ENCODE data around the gene NFIL3. TPM values are rescaled to one million over a fixed set of nuclear protein-coding genes. Genes with fewer than 3 reads are reported as not detected.

NFIL3 gene
- polyA plus RNA-seq, 1 of the 3 experiments (the other 2 are of a cell fraction): 9.3 TPM

- ChIA-PET POLR2A (interaction anchor here (0.6 to 0.7 kb wide), 2 partner anchors 941 to 1375 kb away, joined by 3 to 4 read pairs; no protein-coding TSS in a partner anchor), CTCF (interaction anchor here (0.6 kb wide), 1 partner anchor 876 kb away, joined by 3 read pairs; no protein-coding TSS in a partner anchor)
- no peaks in the 10 kb centered on the region for H3F3A ChIP-seq (replicated peaks; ENCODE audit: insufficient read depth)
- H3K4me2 ChIP-seq: peak overlapping the region; percentile 89
- no peak for DNase-seq
- peaks cover 42% of the 10 kb centered on the region for H3K79me2 ChIP-seq (ENCODE audit: insufficient read depth)
- H3K27ac ChIP-seq (ENCODE audit: low read depth in 2 of 2, low read length in 1 of 2): peak overlapping the region in 1 of 2 experiments; percentile 40; a peak in 3 of 4 replicates
- no peaks in the 10 kb centered on the region for H3K9me2 ChIP-seq
- peak overlapping the region; percentile 70 to 87 for H3K4me3 ChIP-seq (ENCODE audit: low read depth in 2 of 2, low read length in 1 of 2)
- no peaks in the 10 kb centered on the region for H3K27me3 ChIP-seq (ENCODE audit: insufficient read depth)
- H2AFZ ChIP-seq (ENCODE audit: low read depth): peak overlapping the region; percentile 99
- H3K9me3 ChIP-seq: no peaks in the 10 kb centered on the region
- WGBS (ENCODE audit: low lambda C conversion rate): 36% methylated on average over 10 of the region's 10 CpGs
- peak overlapping the region; percentile 86 for H3K9ac ChIP-seq
- H3K36me3 ChIP-seq (replicated peaks in 1 of 2; ENCODE audit: control insufficient read depth in 1 of 2, insufficient read depth in 2 of 2, low read length in 1 of 2): peaks cover 0 to 10% of the 10 kb centered on the region in 2 experiments
- no peaks in the 10 kb centered on the region for H4K20me1 ChIP-seq (ENCODE audit: insufficient read depth)
- TF ChIP-seq GATA2 (CRISPR knock-in tag; IDR thresholded peaks at IDR 0.05) (no peak), EZH2phosphoT487 (IDR thresholded peaks at IDR 0.05; ENCODE audit: borderline replicate concordance, low read depth) (no peak), RXRA (IDR thresholded peaks at IDR 0.05; ENCODE audit: borderline replicate concordance, low read depth) (no peak), RAD21 (IDR thresholded peaks at IDR 0.05; ENCODE audit: low read length) (no peak), FOXJ3 (CRISPR knock-in tag; IDR thresholded peaks at IDR 0.05) (no peak), ELF1 (IDR thresholded peaks at IDR 0.05) (no peak), POLR2AphosphoS5 (IDR thresholded peaks at IDR 0.05; ENCODE audit: low read depth, low read length) (no peak), CTCF (IDR thresholded peaks at IDR 0.05) (no peak), SIN3A (IDR thresholded peaks at IDR 0.05; ENCODE audit: borderline replicate concordance, low read depth, low read length) (no peak), MEF2A (IDR thresholded peaks at IDR 0.05; ENCODE audit: borderline replicate concordance, low read depth) (no peak), RFX5 (IDR thresholded peaks at IDR 0.05; ENCODE audit: low read length) (no peak), TAF1 (IDR thresholded peaks at IDR 0.05; ENCODE audit: borderline replicate concordance, low read depth, low read length) (no peak), TCF12 (IDR thresholded peaks at IDR 0.05) (no peak), YY1 (IDR thresholded peaks at IDR 0.05; ENCODE audit: low read depth) (no peak), TEAD4 (IDR thresholded peaks at IDR 0.05; ENCODE audit: borderline replicate concordance, insufficient read depth) (no peak), NFIC (IDR thresholded peaks at IDR 0.05; ENCODE audit: borderline replicate concordance) (no peak)
- H3K4me1 ChIP-seq (ENCODE audit: control insufficient read depth in 1 of 2, insufficient read depth in 2 of 2, low read depth in 1 of 2, low read length in 1 of 2): peaks cover 3 to 12% of the 10 kb centered on the region in 2 experiments; a peak in 3 of 4 replicates
These were observed 62.9 kb downstream of the NFIL3 start for GRCh38 chr9:91360551-91361290.

Measured in SK-N-SH (cell line).